ENCODE data around the gene CERS5. TPM values are rescaled to one million over a fixed set of nuclear protein-coding genes. Genes with fewer than 3 reads are reported as not detected.

CERS5 gene
- 32.1 and 44.3 TPM in 2 replicates for total RNA-seq

GRCh38 chr12:50167049-50167828, at the start of gene CERS5:
Gene CERS5, minus strand, starts transcription at chr12:50167369. Its CDS starts 72 bp downstream, at chr12:50167297.

GRCh38 chr12:50111693-50112455, 55.3 kb downstream of the CERS5 start, which contains the start of gene COX14:
Gene COX14, plus strand, starts transcription at chr12:50112236. Its CDS starts 7,808 bp downstream, at chr12:50120044.

GRCh38 chr12:50103767-50104321, 63.3 kb downstream of the CERS5 start, which contains the start of gene GPD1:
Gene GPD1, plus strand, starts transcription at chr12:50104008. Its CDS starts 43 bp downstream, at chr12:50104051.

GRCh38 chr12:50084775-50085614, 82.2 kb downstream of the CERS5 start, which contains the start of gene SMARCD1:
Gene SMARCD1, plus strand, starts transcription at chr12:50085342. Its CDS starts 28 bp downstream, at chr12:50085370.

Other genes starting within 250 kb of the CERS5 start
- gene AQP2, start 216.6 kb downstream of the CERS5 start, total RNA-seq: not detected in 2 replicates
- 0.19 TPM in 1 of 2 replicates, not detected in the other for gene AQP5, start 205.5 kb downstream of the CERS5 start, total RNA-seq
- under 0.01 TPM in 1 of 2 replicates, not detected in the other for gene AQP6, start 194.4 kb downstream of the CERS5 start, total RNA-seq
- gene RACGAP1, start 141.9 kb downstream of the CERS5 start, total RNA-seq: 27.1 and 123 TPM in 2 replicates
- gene ASIC1, start 109.8 kb downstream of the CERS5 start, total RNA-seq: 0.58 and 0.85 TPM in 2 replicates
- gene SMARCD1, start 82.0 kb downstream of the CERS5 start, total RNA-seq: 19.7 and 32.2 TPM in 2 replicates
- gene GPD1, start 63.4 kb downstream of the CERS5 start, total RNA-seq: under 0.01 and 0.56 TPM in 2 replicates
- 44.7 and 51.9 TPM in 2 replicates for gene COX14, start 55.1 kb downstream of the CERS5 start, total RNA-seq
- 113 and 140 TPM in 2 replicates for gene LIMA1, start 116.2 kb upstream of the CERS5 start, total RNA-seq
- gene FAM186A, start 229.2 kb upstream of the CERS5 start, total RNA-seq: under 0.01 TPM in 1 of 2 replicates, not detected in the other
- gene LARP4, start 233.5 kb upstream of the CERS5 start, total RNA-seq: 55.8 and 80.9 TPM in 2 replicates

All from regular cardiac myocyte (primary cell).